HCT116 (cell line): Measurements from ENCODE around the gene PCCA. TPM values are rescaled to one million over a fixed set of nuclear protein-coding genes. Genes with fewer than 3 reads are reported as not detected.
"Not testable (repeated sequence)": the region's sequence is repeated elsewhere in the genome, so short reads cannot be mapped to it uniquely, and the experiment has no call there.

ENCODE experiments used
- ATAC-seq: fragments of 200-7000 bp; cut with Tn5 transposase; 2 replicates; pipeline ENCODE4 v1.9.1; 2020; ENCODE audit warnings: mild to moderate bottlenecking, moderate library complexity
- BruUV-seq: library from RNA; stranded (reverse); fragments of 400-500 nt; replicated peaks from 2 replicates; lab custom pipeline; 2021; lab: Mats Ljungman, UMichigan
- CTCF ChIA-PET: fragments of 300-600 bp; sonication (Branson Sonifier 250); formaldehyde crosslinking; loops from one replicate; lab custom pipeline; 2021; ENCODE audit warnings: antibody characterized with exemption; lab: Charles Lee
- POLR2A ChIA-PET: fragments of 300-600, 350-600 bp; sonication (Branson Sonifier 250); formaldehyde crosslinking; loops from one replicate; lab custom pipeline; 2021; ENCODE audit warnings: antibody characterized with exemption; lab: Charles Lee
- RAD21 ChIA-PET, 2 experiments: fragments of 300-600 bp; sonication (Branson Sonifier 250); formaldehyde crosslinking; loops; one replicate each; lab custom pipeline; 2023; ENCODE audit warnings: low total read pairs in 2 of 2; ENCODE audit not compliant: uncharacterized antibody in 2 of 2, unreplicated experiment in 2 of 2, low non-redundant PET in 1 of 2; lab: Charles Lee
- DNase-seq: peaks from one replicate; pipeline ENCODE4 v3.0.0-alpha.2; 2010; ENCODE audit warnings: low read depth, low spot score
- H2AFZ ChIP-seq: fragments of 200-600 bp; shearing (Covaris generic), sonication (generic); 2 replicates; pipeline ENCODE4 v1.6.1; 2017; ENCODE audit warnings: low read depth, mixed run types, mixed read lengths, antibody characterized with exemption, low read length; ENCODE audit not compliant: poor library complexity, severe bottlenecking
- H3K27ac ChIP-seq: 2 replicates; pipeline ENCODE4 v1.5.1; 2012; ENCODE audit warnings: low read depth, low read length
- H3K27me3 ChIP-seq: fragments of 200-600 bp; sonication (generic); 2 replicates; pipeline ENCODE4 v1.6.1; 2016; ENCODE audit warnings: mixed run types, low read length, mixed read lengths; ENCODE audit not compliant: insufficient read depth
- H3K36me3 ChIP-seq, 2 experiments: fragments of 200-500 bp in 1 of 2; fragments of 200-600 bp in 1 of 2; sonication (Bioruptor generic) in 1 of 2; sonication (generic) in 1 of 2; 2 replicates each; pipeline versions ENCODE4 v1.5.1 to v1.6.1; 2014 to 2016; ENCODE audit warnings: low read length in 2 of 2, inconsistent platforms in 1 of 2, mixed read lengths in 1 of 2, mixed run types in 1 of 2; ENCODE audit not compliant: insufficient read depth in 2 of 2, control insufficient read depth in 1 of 2
- H3K4me1 ChIP-seq, 2 experiments: fragments of 200-600 bp in 1 of 2; sonication (generic) in 1 of 2; 2 replicates each; pipeline versions ENCODE4 v1.5.1 to v1.6.1; 2012 to 2017; ENCODE audit warnings: low read length in 2 of 2, inconsistent platforms in 1 of 2, mild to moderate bottlenecking in 1 of 2, mixed read lengths in 1 of 2, mixed run types in 1 of 2, moderate library complexity in 1 of 2; ENCODE audit not compliant: insufficient read depth in 2 of 2, control insufficient read depth in 1 of 2
- H3K4me2 ChIP-seq: fragments of 200-600 bp; sonication (generic); 2 replicates; pipeline ENCODE4 v1.6.1; 2017; ENCODE audit warnings: mixed run types, low read length, mixed read lengths
- H3K4me3 ChIP-seq, 2 experiments: fragments of 200-600 bp in 1 of 2; sonication (generic) in 1 of 2; replicated peaks in 1 of 2; 2 replicates each; pipeline ENCODE4 v1.5.1; 2011 to 2016; ENCODE audit warnings: low read length in 2 of 2, control low read depth in 1 of 2, low read depth in 1 of 2, mild to moderate bottlenecking in 1 of 2, mixed read lengths in 1 of 2, mixed run types in 1 of 2
- H3K79me2 ChIP-seq: fragments of 200-600 bp; sonication (generic); 2 replicates; pipeline ENCODE4 v1.6.1; 2017; ENCODE audit warnings: mild to moderate bottlenecking, mixed run types, low read length, moderate library complexity, mixed read lengths; ENCODE audit not compliant: insufficient read depth
- H3K9ac ChIP-seq: fragments of 200-600 bp; sonication (generic); 2 replicates; pipeline ENCODE4 v1.6.1; 2016; ENCODE audit warnings: low read length, mixed read lengths
- H3K9me2 ChIP-seq: fragments of 200-600 bp; sonication (generic), shearing (Covaris generic); 2 replicates; pipeline ENCODE4 v1.6.1; 2017; ENCODE audit warnings: mixed run types, mild to moderate bottlenecking, moderate library complexity; ENCODE audit not compliant: insufficient read depth
- H3K9me3 ChIP-seq, 2 experiments: fragments of 200-500 bp in 1 of 2; fragments of 200-600 bp in 1 of 2; sonication (Bioruptor generic) in 1 of 2; sonication (generic) in 1 of 2; 2 replicates each; pipeline ENCODE4 v1.6.1; 2014 to 2017; ENCODE audit warnings: low read length in 2 of 2, mixed read lengths in 2 of 2, inconsistent platforms in 1 of 2, low read depth in 1 of 2, mild to moderate bottlenecking in 1 of 2, mixed run types in 1 of 2, moderate library complexity in 1 of 2; ENCODE audit not compliant: control insufficient read depth in 1 of 2, insufficient read depth in 1 of 2
- H4K20me1 ChIP-seq: fragments of 200-600 bp; sonication (generic), shearing (Covaris generic); 2 replicates; pipeline ENCODE4 v1.6.1; 2017; ENCODE audit warnings: mixed run types, mild to moderate bottlenecking, moderate library complexity; ENCODE audit not compliant: insufficient read depth
- CEBPB ChIP-seq: IDR thresholded peaks from 2 replicates; pipeline ENCODE4 v1.6.1; 2012; ENCODE audit warnings: low read depth
- EGR1 ChIP-seq: IDR thresholded peaks from 2 replicates; pipeline ENCODE4 v1.6.1; 2012; ENCODE audit warnings: low read depth
- EZH2 ChIP-seq: fragments of 200-600 bp; sonication (generic); IDR thresholded peaks from 2 replicates; pipeline ENCODE4 v1.6.1; 2017; ENCODE audit warnings: antibody characterized with exemption, mixed run types
- EZH2phosphoT487 ChIP-seq: fragments of 200-600 bp; IDR thresholded peaks from 2 replicates; pipeline ENCODE4 v1.6.1; 2018; ENCODE audit warnings: antibody characterized with exemption, borderline replicate concordance
- FOSL1 ChIP-seq: IDR thresholded peaks from 2 replicates; pipeline ENCODE4 v1.6.1; 2012; ENCODE audit warnings: low read depth
- POLR2AphosphoS5 ChIP-seq: IDR thresholded peaks from 2 replicates; pipeline ENCODE4 v1.6.1; 2011; ENCODE audit warnings: mild to moderate bottlenecking, low read depth, low read length, moderate library complexity
- RAD21 ChIP-seq: IDR thresholded peaks from 2 replicates; pipeline ENCODE4 v1.6.1; 2012; ENCODE audit warnings: low read depth, mild to moderate bottlenecking
- SIN3A ChIP-seq: IDR thresholded peaks from 2 replicates; pipeline ENCODE4 v1.6.1; 2012; ENCODE audit warnings: low read depth
- SP1 ChIP-seq: IDR thresholded peaks from 2 replicates; pipeline ENCODE4 v1.6.1; 2012; ENCODE audit warnings: low read depth
- SRF ChIP-seq: IDR thresholded peaks from 2 replicates; pipeline ENCODE4 v1.6.1; 2012; ENCODE audit warnings: low read depth
- TCF7L2 ChIP-seq: IDR thresholded peaks from 2 replicates; pipeline ENCODE4 v1.7.0; 2011; ENCODE audit warnings: borderline replicate concordance, inconsistent platforms; ENCODE audit not compliant: insufficient read depth, insufficient read length; ENCODE audit errors: extremely low read depth
- YY1 ChIP-seq: IDR thresholded peaks from 2 replicates; pipeline ENCODE4 v1.6.1; 2011; ENCODE audit warnings: low read length, low read depth, moderate library complexity, mild to moderate bottlenecking; ENCODE audit not compliant: insufficient replicate concordance; ENCODE audit errors: extremely low read depth
- ZNF274 ChIP-seq: fragments of 200-500 bp; sonication (Bioruptor generic); IDR thresholded peaks from 2 replicates; pipeline ENCODE4 v1.6.1; 2014; ENCODE audit warnings: mild to moderate bottlenecking, low read depth, low read length, inconsistent platforms
- intact Hi-C: fragments of 100-400 bp; cut with micrococcal nuclease; formaldehyde crosslinking; loops from 2 replicates; pipeline ENCODE4 v1.10.0; 2022
- total RNA-seq: library from RNA; stranded (reverse); gene quantifications from one replicate; pipeline ENCODE4 v1.2.1, GENCODE V29; 2021; ENCODE audit not compliant: unreplicated experiment
- TF ChIP-seq, protein P1 (sequence below): IDR thresholded peaks from 2 replicates; pipeline ENCODE4 v1.6.1; 2011; ENCODE audit warnings: mild to moderate bottlenecking, low read length, moderate library complexity; ENCODE audit not compliant: insufficient replicate concordance; ENCODE audit errors: extremely low read depth

The PCCA gene
- total RNA-seq, 1 experiment from 2014 or later, result 23.0 TPM

GRCh38 chr13:100140441-100140840 is 51.5 kb downstream of the PCCA start:
- RAD21 ChIA-PET, result no interaction called here
- TF ChIP-seq SIN3A, result no peak
- no peak for TF ChIP-seq FOSL1
- TF ChIP-seq SRF, result no peak
- TF ChIP-seq SP1, result no peak
- TF ChIP-seq EZH2phosphoT487, result no peak
- TF ChIP-seq RAD21, result no peak
- TF ChIP-seq, protein P1, sequence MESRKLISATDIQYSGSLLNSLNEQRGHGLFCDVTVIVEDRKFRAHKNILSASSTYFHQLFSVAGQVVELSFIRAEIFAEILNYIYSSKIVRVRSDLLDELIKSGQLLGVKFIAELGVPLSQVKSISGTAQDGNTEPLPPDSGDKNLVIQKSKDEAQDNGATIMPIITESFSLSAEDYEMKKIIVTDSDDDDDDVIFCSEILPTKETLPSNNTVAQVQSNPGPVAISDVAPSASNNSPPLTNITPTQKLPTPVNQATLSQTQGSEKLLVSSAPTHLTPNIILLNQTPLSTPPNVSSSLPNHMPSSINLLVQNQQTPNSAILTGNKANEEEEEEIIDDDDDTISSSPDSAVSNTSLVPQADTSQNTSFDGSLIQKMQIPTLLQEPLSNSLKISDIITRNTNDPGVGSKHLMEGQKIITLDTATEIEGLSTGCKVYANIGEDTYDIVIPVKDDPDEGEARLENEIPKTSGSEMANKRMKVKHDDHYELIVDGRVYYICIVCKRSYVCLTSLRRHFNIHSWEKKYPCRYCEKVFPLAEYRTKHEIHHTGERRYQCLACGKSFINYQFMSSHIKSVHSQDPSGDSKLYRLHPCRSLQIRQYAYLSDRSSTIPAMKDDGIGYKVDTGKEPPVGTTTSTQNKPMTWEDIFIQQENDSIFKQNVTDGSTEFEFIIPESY, result no peak
- no peak for TF ChIP-seq ZNF274
- TF ChIP-seq EGR1, result no peak
- no peak for TF ChIP-seq YY1
- TF ChIP-seq EZH2, result no peak
- no peak for TF ChIP-seq CEBPB
- TF ChIP-seq TCF7L2, result no peak
- no peak for TF ChIP-seq POLR2AphosphoS5
- no peaks in the 10 kb centered on the region for H3K9me2 ChIP-seq
- H3K36me3 ChIP-seq, result no peaks in the 10 kb centered on the region
- no peak overlapping the region for H3K4me2 ChIP-seq
- intact Hi-C loops, result no loop called here
- no peaks in the 10 kb centered on the region for H3K9me3 ChIP-seq
- CTCF ChIA-PET, result no interaction called here
- H3K4me1 ChIP-seq, result peaks cover 0 to 5% of the 10 kb centered on the region in 2 experiments; a peak in 2 of 4 replicates
- H4K20me1 ChIP-seq, result no peaks in the 10 kb centered on the region
- no peak overlapping the region for H2AFZ ChIP-seq
- H3K4me3 ChIP-seq, result no peak overlapping the region
- no peaks in the 10 kb centered on the region for H3K79me2 ChIP-seq
- BruUV-seq, result no TSS peak
- H3K9ac ChIP-seq, result no peak overlapping the region
- no peak for DNase-seq
- no peak for ATAC-seq
- H3K27me3 ChIP-seq, result no peaks in the 10 kb centered on the region
- POLR2A ChIA-PET, result no interaction called here
- no peak overlapping the region for H3K27ac ChIP-seq

DNA sequence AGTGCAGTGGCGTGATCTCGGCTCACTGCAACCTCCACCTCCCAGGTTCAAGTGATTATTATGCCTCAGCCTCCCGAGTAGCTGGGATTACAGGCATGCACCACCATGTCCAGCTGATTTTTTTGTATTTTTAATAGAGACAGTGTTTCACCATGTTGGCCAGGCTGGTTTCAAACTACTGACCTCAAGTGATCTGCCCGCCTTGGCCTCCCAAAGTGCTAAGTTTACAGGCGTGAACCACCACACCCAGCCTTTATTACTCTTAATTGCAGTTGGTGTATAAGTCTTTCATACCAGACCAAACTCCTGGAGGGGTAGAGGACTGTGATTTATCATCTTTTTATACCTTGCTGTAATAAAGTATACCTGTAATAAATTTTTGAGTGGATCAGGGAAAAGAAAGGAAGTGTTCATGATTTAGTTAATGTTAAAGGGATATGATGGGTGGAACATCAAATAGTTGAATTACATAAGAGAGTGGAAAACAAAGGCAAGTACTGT is 52.6 kb downstream of the PCCA start:
- H3K9me2 ChIP-seq, CTCF ChIA-PET, H3K4me3 ChIP-seq, DNase-seq, H4K20me1 ChIP-seq, H3K36me3 ChIP-seq, H3K27ac ChIP-seq, H2AFZ ChIP-seq, intact Hi-C loops, H3K9me3 ChIP-seq, H3K4me1 ChIP-seq, H3K79me2 ChIP-seq, POLR2A ChIA-PET, ATAC-seq, H3K9ac ChIP-seq, RAD21 ChIA-PET, H3K27me3 ChIP-seq, H3K4me2 ChIP-seq, BruUV-seq: not testable (repeated sequence)
